CD4-positive, alpha-beta T cell treated with Interleukin-2 at 100 ng/mL for 4 hours (primary cell): ENCODE results near the gene ZNF30.
"Not testable (repeated sequence)": the region's sequence is repeated elsewhere in the genome, so short reads cannot be mapped to it uniquely, and the experiment has no call there.

ENCODE experiments used
- DNase-seq: peaks from one replicate; pipeline ENCODE4 v3.0.0-alpha.2; 2020; ENCODE audit warnings: low spot score

The ZNF30 gene

DNA sequence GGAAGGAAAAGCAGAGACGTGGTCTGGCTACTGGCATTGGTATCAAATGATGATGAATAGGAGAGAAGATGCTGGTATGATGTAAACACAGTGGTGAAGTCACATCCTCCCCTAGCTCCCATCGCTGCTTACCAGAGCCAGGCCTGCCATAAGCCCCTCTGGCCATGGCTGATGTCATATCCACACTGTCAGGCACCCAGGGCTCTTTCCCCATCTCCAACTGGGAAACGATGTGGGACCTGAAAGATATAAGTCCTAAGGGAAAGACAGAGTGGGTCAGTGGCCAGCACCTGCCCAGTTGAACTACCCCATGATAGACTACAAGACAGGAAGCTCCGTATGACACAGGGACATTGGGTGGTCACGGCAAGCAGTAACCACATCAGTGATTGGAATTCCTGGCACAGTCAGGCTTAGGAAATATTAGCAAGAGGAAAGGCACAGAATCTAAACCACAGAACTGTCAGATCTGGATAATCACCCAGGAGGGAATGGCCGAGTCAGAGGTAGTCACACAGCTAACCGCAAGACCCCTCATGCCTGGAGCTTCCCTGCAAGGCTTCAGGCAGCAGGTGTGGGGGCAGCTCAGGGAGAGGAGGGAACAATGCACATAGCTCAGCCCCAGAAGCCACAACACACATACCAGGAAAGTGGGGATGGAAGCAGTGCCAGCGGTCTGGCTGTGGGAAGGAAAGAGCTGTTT lies 33.6 kb downstream of the ZNF30 start:
- no peak for DNase-seq

DNA sequence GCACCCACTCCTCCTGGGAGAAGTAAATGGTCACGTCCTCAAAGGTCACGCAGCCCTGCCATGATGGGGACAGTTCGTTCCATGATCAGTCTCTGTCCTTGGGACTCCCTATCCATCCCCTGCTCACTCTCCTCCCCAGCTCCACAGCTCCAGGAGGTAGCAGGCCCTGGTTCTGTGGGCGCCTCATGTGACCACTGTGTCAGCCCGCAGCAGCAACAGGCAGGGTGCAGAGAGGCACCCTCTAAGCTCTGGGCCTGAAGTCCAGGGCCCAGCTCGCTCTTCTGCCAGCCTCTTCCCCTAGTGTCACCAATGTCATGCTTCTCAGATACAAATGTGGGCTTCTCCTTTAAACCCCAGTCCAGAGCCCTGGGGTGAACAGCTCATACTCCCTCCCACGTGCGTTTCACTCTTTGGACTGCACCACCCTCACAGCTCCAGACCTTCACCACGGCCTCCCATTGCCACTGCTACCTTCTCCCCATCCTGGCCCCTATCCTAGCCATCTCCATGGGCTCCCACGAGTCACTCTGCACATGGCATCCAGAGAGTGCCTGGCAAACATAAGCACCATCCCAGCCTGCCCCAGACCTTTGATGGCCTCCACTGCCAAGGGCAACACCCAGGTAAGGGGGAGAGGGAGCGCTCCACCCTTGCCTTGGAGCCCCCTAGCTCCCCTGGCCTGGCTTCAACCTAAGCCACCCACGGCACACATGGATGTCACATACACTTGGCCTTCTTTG lies 34.4 kb downstream of the ZNF30 start:
- DNase-seq: no peak

DNA sequence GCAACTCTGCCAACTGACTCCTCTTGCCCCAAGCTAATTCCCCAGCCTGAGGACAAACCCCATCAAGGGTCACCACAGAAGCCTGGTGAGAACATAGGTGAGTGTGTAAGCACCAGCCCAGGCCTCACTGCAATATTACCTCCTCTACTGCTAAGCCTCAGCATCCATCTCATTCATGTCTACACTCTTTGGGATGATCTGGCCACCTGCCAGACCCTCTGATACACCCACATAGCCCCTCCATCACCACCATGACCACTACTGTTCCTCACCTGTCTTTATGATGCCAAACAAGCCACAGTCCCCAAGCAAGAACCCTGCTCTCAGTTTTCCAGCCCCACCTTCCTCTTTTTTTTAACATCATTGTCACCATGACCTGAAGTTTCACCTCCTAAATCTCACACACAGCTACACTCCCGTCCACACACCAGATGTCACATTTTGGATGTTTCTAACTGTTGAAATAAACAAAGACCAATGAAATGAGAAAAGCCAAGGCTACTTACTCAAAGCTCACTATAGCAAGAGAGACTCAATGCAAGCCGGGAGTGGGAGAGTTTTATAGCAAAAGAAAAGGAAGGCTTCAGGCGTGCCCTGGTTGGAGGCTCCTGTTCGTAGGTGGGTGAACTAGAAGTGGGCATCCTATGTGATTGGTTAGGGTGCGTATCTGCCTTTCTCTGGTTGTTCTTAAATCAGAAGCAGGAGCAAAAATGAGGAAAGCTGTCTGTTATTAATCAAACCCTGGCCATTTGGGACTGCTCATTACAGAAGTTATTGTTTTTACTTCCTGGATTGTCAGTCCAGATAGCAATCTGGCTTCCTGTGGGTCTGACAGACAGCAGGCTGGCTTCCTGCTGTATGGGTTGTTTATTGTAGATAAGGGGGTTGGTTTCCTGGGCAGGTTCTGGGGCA lies 35.3 kb downstream of the ZNF30 start:
- peak; percentile 44 for DNase-seq

DNA sequence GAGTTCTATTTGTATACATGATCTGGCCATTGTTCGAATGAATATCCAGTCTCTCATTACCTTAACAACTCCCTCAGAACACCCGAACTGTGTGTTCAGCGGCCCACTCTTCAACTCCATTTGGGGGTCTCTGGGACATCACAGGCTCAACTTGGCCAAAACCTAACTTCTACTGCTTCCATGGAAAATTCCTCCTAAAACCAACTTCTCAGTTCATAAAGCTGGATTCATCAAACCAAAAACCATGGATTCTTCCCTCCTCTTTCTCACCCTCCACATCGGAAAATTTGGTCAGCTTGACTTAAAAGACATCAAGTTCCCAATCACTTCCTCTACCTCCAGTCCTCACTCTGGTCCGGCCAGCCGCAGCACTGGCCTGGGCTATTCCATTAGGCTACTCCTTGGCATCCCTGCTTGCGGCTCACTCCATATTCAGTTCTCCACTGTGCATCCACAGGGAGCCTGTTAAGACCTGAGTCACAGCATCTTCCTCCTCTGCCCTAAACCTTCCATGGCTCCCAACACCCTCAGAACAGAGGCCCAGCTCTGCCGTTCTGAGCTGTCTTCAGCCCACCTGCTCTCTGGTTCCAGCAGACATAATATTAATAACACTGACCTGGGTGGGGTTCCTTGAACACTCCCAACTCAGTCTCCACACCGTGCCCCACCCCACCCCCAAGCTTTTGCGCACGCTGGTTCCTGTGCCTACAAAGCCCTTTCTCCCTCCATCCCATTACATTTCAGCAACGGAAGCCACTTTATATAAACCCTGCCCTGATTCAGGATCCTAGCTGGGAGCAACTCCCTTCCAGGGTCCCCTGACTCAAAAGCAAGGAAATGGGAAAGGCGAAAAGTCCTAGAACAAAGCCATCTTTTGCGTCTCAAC lies 36.2 kb downstream of the ZNF30 start:
- DNase-seq: no peak

DNA sequence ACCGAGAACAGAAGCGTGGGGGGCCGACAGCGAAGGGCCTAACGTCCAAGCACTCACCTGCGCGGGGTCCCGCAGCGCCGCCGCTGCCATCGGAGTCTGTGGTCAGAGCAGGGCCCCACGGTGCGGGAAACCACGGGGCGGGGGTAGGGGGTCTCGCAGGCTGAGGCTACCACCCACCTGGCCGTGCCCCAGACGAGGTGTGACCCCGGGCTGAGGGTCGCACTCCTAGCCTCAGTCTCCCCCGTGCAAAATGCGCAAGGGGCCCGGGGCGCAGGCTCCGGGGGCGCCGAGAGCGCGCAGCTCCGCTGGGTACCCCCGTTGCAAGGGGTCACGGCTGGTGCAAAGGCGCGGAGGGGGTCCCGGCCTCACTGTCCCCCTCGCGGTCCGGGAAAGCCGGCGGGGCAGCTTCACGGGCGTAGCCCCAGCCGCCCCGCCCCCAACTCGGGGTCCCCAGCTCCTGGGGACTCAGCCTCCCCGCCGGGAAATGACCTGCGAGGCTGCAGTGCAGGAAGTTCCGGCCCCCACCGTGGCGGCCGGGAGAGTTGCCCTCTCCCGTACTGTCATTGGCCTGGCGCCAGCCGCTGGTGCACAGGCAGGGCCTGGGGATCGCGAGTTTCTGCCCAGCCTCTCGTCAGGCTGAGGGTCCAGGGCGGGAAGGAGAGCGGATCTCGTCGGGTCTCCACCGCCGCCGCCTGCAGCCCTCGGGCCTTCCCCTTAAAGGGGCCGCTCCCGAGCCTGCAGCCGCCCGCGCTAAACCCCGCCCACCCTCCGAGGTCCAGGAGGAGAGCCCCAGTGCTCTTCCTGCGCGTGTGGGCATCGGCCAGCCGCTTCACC lies 37.1 kb downstream of the ZNF30 start, which contains the start of gene ZNF792:
Gene ZNF792, minus strand, starts transcription at position 657 of the 834 bp plus-strand sequence. Its CDS starts 567 bp downstream, at position 90.
- DNase-seq: peak; percentile 32

DNA sequence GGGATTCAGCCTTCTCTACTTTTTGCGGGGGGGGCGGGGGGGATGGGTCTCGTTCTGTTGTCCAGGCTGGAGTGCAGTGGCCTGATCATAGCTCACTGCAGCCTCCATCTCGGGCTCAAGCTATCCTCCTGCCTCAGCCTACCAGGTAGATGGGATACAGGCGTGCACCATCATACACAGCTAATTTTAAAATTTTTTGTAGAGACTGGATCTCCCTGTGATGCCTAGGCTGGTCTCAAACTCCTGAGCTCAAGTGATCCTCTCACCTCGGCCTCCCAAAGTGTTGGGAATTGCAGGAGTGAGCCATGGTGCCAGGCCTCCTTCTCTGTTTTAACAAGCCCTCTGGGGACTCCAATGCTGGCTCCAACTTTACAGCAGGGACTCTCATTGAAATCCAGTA lies 37.9 kb downstream of the ZNF30 start:
- no peak for DNase-seq

DNA sequence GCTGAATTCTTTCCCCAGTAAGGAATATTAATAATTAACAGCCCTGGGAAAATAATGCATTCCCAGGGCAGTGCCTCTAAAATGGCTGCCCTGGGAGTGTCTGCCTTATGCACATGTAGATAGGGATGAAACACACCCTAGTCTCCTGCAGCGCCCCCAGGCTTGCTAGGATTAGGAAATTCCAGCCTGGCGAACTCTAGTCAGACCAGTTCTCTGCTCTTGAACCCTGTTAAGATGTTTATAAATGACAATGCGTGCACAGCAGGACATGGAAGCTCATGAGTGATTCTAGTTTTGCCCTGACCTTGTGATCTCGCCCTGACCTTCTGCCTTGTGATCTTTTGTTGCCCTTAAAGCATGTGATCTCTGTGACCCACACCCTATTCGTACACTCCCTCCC lies 38.8 kb downstream of the ZNF30 start:
- not testable (repeated sequence) for DNase-seq

DNA sequence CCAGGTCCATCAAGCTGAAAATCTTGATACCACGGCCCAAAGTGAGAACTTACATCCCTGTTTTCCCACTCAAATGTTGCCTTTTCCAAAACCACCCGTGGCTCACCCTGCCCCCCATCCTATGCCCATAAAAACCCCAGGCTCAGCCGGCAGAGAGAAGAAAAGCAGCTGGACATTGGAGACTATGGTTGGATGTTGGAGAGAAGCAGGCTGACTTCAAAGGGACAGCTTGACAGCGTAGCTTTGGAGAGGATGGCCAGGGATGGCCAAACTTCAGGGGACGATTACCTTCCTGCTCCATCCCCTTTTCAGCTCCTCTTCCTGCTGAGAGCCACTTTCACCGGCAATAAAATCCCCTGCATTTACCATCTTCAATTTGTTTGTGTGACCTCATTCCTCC lies 40.8 kb downstream of the ZNF30 start:
- DNase-seq: no peak

DNA sequence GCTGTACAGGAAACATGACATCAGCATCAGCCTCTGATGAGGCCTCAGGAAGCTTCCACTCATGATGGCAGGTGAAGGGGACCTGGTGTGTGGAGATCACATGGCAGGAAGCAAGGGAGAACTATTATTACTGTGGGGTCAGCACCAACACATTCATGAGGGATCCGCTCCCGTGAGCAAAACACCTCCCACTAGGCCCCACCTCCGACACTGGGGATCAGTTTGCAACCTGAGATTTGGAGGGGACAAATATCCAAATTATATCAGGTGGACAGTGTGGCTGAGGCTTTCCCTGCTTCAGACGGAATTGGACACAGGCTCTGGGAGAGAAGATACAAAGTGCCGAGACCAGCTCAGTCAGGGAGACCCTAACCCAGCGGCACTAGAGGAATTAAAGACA lies 43.0 kb downstream of the ZNF30 start:
- DNase-seq: no peak

DNA sequence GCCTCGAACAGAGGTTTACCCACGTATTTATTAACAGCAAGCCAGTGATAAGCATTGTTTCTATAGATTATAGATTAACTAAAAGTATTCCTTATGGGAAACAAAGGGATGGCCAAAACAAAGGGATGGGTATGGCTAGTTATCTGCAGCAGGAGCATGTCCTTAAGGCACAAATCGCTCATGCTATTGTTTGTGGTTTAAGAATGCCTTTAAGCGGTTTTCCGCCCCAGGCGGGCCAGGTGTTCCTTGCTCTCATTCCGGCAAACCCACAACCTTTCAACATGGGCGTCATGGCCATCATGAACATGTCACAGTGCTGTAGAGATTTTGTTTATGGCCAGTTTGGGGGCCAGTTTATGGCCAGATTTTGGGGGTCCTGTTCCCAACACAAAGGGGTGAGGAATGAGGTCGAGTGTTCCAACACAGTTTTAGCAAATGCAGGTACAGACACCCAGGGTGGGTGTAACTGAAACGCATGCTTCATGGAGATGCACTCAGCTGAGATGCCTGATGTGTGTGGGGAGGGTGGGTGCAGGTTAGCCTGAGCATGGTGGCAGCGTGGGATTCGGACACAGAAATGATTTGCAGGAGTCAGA lies 43.6 kb downstream of the ZNF30 start:
- DNase-seq: not testable (repeated sequence)

DNA sequence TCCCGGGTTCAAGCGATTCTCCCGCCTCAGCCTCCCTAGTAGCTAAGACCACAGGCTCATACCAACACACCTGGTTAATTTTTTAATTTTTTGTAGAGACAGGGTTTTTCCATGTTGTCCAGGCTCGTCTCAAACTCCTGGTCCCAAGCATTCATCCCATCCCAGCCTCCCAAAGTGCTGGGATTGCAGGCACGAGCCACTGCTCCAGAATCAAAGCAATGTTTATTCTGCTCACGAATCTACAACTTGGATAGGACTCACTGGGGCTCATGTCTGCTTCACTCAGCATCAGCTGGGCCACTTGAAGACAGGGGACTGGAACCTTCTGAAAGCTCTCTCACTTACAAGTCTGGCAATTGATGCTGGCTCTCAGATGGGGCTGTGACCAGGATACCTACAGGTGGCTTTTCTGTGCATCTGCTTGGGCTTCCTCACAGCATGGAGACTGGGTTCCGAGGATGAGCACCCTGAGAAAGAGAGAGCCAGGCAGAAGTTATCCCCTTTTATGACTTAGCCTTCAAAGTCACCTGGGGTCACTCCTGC lies 45.5 kb downstream of the ZNF30 start:
- DNase-seq: no peak

DNA sequence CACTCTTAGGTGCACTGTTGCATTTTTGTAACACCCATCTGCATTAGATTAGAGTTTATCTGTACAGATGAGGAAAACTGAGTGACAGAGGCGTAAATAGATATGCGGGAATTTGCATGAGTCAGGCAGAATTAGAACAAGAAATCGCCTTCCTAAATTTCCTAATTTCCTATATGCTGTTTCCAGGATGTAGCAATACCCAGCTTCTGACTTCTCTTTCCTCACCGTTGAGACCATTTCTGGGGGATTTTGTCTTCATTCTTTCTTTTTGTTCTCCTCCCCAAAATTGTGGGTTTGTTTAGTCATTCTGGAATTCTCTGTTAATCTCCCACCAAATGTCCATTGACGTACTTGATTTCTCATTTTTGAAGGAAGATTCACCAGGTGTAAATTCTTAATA lies 47.9 kb downstream of the ZNF30 start:
- DNase-seq: no peak

DNA sequence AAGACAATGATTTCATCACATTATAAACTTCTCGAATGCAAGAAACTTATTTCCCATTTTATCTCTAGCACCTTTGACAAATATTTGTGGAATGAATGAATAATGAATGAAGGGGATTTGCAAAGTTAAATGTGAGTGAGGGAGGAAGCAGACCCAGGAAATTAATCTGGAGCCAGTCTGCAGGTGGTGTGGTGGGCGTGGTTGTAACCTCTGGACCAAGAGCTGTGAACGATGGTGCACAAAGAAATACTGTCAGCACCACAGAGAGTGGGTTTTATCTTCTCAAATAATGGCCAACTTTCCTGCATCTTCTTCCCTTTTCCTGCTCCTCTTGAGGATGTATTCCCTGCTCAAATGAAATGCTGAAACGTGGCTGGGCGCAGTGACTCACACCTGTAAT lies 48.4 kb downstream of the ZNF30 start:
- DNase-seq: no peak

DNA sequence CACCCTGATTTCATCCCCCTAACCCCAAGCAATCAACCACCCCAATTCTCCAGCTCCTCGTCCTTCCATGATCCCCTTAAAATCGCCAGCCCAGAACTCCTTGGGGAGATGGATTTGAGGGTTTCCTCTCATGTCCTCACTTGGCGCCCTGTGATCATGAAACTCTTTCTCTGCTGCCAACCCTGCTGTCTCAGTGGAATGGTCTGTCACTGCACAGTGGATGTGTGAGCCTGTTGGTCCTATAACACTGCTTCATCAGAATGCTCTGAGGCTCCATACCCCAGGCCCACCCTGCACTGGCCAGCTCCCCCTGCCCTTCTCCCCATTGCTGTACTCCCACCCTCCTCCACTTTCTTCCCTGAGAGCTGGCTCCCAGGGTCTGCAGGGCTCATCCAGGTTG lies 49.9 kb downstream of the ZNF30 start:
- no peak for DNase-seq

DNA sequence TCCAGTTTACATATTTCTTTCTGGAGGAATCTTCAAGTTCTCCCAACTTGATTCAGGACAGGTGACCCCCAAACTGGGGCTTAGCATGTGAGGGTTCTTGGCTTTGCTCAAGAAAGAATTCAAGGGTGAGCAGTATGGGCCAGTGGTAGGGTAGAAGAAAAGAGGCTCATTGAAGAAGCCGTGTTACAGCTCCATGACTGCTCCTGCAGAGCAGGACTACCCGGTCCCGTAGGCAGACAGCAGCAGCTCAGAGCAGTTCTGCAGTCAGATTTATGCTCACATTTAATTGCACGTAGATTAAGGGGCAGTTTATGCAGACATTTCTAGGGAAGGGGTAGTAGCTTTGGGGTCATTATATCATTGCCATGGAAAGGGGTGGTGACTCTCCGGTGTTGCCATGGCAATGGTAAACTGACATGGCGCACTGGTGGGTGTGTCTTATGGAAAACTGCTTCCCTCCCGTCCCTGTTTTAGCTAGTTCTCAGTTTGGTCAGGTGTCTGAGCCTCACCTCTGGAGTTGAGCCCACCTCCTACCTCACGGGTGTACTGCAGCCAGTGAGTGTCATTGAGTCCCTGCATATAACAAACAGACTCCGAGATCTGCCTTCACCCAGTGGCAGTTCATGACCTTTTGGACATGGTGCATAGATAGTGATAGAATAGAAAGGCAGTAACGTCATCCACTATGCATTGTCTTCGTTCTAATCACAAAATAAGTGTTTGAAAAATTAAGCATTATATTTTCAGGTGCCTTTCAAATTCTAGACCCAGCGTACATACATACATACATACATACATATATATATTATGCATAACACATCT lies 53.3 kb downstream of the ZNF30 start:
- no peak for DNase-seq

DNA sequence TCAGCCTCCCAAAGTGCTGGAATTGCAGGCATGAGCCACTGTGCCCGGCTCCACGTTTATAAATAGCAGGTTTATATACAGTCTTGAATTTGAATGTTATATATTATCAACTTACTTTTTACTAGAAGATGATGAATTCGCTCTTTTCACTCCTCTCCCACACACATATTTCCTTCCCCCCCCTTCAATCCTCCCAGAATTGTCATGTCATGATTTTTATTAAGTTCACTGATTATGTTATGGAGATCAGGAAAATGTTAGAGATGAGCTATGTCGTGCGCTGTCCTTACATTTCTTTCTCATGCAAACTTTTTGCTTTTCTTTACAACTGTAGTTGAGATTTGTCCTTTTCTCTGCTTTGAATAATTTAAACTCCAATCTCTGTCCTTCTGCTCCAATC lies 55.6 kb downstream of the ZNF30 start:
- no peak for DNase-seq

DNA sequence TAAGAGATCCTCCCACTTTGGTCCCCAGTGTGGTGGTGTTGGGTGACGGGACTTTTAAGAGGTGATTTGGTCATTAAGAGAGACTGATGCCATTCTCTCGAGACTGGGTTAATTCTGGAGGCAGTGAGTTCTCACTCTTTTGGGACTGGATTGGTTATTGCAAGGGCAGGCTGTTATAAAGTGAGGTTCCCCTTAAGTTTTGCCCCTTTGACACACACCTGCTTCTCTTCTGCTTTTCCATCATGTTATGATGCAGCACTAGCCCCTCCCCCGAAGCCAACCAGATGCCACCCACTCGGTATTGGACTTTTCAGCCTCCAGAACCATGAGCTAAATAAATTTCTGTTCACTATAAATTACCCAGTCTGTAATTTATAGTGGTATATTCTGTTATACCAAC lies 57.1 kb downstream of the ZNF30 start:
- DNase-seq: no peak

DNA sequence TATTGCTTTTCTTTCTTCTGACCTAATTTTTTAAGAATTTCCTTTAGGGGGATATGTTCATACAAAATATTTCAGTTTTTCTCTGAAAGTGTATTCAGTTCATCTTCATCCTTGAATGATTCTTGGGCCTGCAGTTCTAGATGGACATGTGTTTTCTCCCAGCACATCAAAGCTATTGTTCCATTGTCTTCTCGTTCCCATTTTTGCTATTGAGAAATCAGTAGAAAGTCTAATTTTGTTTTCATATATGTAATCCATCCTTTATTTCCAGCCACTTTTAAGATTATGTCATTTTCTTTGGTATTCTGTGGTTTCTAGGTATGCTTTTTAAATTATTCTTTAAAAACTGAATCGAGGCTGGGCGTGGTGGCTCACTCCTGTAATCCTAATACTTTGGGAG lies 57.6 kb downstream of the ZNF30 start:
- no peak for DNase-seq
